HG03025 (cell line): ENCODE data around the gene CNTNAP5.

Experiments used
- ATAC-seq: cut with Tn5 transposase; IDR thresholded peaks from one replicate; pipeline ENCODE4 v1.9.1; 2021; ENCODE audit warnings: mild to moderate bottlenecking, moderate library complexity; ENCODE audit not compliant: unreplicated experiment, low FRiP score

The CNTNAP5 gene

DNA sequence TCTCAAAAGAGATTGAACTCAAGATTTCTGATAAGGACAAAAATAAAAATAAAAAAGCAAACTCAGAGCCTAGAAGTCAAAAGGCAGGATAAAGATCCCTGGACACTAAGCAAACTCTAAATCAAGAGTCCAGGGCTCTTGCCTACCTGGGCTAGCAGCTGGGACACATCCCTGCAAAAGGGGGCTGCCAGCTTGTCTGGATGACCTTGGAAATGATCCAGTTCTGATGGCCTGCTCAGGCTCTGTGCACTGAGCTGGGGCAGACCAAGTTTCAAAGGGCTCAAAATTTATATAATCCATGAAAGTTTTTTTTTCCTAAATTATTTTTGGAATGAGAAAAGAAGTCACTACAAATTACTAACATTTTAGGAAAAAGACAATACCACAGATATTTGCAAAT lies 557.3 kb downstream of the CNTNAP5 start:
- no peak for ATAC-seq

DNA sequence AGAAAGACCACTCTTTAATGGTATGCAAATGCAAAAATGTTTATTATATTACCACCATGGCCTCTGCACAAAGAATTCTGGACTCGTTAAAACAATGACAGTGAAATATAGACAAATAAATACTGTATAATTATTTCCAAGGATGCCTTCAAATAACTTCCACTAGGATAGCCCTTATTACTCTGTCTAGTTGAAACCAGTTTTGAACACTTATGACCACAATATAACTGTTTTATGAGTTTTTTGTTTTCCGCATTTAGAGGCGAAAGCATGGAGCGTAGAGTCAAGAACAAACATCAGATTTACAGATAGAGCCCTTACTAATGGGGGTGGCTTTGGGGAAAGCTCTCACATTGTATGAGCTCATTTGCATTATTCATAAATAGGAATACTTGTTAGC lies 559.5 kb downstream of the CNTNAP5 start:
- no peak for ATAC-seq

DNA sequence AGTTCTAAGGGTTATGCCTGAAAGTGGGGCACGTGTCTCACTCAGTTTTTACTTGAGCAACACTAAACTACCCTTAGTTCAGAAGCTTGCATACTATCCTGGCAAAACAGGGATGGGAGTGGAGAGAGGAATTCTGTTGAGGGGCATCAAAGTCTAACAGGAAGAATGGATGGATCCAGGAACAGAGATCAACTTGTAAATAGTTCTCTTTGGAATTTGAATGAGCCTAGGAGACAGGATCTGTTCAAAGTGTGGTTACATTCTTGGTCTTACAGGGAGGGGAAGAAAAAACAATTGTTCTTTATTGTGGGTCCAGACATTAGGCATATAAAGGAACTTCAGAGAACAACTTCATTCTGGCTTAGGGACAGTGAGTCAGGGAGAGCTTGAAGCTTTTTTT lies 560.2 kb downstream of the CNTNAP5 start:
- ATAC-seq = no peak

DNA sequence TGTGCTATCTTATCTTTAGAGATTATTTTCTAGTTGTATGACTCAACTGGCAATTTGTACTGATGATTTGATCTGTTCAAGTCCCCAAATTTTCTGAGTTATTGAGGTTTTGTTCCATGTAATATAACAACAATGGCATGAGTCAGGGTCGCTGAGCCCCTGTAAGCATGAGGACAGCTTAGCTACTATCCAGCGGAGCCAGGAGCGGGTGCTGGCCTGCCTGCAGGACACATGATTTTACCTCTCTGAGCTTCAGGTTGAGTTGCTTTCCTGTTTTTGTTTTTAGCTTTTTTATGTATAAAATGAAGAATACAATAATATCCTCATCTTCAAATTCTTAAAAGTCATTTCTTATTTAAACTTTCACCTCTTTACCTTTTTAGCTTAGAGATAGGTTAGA lies 561.1 kb downstream of the CNTNAP5 start:
- ATAC-seq = no peak

DNA sequence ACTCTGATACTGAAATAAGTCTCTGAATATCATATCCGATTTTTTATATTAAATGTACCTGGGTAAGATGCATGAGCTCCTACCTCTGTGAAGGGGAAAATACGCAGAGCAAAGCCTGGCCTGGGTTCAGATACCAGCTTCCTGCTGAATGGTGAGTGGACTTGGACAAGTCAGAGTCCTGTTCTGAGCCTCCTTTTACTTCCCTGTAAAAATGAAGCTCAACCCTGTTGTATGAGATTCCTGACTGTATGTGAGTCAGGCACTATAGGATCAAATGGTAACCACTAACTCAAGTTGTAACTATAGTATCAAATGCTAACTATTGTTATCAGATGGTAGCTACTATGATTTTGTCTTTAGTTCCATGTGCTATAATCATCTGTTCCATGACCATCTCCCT lies 561.7 kb downstream of the CNTNAP5 start:
- no peak for ATAC-seq

DNA sequence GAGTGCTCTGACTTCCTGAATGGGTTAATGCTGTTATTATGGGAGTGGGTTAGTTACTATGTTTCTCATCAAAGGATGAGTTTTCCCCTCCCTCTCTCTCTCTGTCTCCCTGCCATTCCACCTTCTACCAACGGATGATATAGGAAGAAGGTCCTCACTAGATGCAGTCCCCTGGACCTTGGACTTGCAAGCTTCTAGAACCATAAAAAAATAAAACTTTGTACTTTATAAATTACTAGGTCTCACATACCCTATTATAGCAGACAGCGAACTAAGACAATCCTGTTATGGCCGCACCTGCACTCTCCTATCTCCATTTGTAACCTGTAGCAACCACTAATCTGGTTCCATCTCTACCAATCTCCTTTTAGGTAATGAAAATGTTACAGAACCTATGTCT lies 564.9 kb downstream of the CNTNAP5 start:
- no peak for ATAC-seq

DNA sequence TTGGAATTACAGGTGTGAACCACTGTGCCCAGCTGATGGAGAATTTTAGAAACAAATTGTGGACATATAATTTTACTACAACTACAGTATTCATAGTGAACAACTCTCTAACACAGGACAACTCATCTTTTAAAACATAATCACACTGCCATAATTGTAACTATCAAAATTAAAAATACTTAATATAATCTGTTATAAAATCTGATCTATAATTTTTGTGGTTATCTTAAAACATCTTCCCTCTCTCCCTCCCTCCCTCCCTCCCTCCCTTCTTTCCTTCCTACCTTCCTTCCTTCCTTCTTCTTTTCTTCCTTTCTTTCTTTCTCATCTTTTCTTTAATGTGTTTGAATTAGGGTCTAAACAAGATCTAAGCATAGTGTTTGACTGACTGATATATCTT lies 577.7 kb downstream of the CNTNAP5 start:
- ATAC-seq = no peak

DNA sequence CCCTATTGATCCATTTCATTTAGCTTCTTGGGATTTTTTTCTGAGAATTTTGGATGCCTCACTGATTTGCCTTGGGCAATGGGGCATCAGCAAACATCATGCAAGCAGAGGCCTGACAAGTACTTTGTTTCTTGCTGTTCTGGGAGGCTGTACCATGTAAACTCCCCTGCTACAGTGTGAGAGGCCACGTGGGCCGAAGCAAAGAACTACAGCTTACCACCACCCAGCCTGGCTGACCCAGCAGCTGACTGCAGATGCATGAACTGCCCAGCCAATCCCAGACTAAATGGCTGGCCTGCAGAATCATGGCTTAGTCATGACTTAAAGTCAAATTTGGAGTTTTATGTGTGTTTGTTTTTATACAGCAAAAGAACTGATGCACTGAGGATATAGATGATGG lies 579.9 kb downstream of the CNTNAP5 start:
- ATAC-seq = no peak

DNA sequence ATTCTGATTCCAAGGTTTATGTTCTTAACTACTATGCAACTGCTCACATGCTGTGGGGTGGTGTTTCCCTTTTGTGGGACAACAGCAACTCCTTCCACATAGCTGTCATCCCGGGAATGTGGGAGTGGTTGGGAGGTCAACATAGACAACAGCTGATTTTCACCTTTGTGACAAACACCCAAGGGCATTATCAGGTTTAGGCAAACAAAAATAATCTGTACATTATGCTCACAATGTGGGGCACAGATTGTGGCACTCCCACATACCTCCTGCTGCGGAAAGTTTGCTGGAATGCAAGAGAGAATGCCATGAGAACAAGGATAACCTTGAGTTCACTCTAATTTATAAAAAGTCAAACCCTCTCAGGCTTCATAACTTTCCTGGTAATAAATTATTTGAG lies 582.6 kb downstream of the CNTNAP5 start:
- no peak for ATAC-seq

DNA sequence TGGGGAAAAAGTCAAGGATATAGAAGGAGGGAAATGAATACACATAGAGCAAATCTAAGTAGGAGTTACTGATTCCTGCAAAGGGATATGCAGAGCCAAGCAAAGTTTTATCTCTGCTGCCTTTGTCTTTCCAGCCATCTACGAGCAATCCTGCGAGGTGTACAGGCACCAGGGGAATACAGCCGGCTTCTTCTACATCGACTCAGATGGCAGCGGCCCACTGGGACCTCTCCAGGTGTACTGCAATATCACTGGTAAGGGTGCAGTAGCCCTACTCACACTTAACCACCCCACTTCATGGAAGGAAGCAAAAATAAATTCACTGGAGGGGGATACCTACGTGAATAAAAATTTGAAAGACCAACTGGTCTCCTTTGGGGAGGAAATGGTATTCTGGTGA lies 584.6 kb downstream of the CNTNAP5 start:
- ATAC-seq = no peak

DNA sequence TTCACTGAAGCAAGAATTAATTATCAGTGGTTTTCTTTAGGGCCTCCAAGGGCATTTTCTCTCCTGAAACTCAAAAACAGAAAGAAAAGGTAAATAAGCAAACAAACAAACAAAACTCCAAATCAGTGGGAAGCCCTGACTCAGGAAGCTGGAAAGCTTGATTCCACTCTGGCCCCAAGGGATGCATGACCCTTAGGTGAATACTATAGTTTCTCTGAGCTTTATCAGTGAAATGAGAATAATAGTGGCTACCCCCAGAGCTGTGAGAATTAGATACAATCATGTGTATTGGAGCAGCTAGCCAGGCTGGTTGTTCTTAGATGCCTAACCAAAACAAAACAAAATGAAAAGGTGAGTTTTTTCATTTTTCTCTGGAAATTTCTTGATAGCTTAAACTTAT lies 585.1 kb downstream of the CNTNAP5 start:
- ATAC-seq = no peak

DNA sequence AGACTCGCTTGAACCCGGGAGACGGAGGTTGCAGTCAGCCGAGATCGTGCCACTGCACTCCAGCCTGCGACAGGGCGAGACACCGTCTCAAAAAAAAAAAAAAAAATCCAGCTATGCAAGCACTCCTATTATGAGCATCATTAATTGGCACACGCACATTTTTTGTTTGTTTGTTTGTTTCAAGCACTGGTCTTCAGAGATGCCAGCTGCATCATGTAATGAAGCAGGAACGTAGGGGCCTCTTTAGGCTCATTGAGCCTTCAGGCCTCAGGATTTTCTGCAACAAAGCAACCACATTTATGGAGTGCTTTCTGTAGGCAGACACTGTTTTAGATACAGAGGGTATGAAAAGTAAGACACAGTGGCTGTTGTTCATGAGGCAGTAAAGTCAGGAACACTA lies 585.8 kb downstream of the CNTNAP5 start:
- ATAC-seq = no peak

DNA sequence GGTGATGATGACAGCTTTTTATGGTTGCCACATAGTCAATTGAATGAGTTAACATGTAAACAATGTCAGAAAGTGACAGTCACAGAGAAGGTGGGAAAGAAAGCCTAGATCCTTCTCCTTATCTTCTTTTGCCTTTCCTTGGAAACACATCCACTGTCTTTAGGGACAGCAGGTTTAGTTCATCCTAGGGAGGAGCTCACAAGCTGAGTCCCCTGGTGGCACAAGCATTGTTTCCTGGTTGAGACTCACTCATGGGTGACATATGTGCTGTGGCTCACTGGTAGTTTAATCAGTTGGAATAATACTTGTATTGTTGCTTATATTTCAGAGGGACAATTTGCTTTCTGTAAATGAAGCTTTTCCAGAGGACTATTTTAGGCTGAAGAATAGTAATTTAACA lies 598.5 kb downstream of the CNTNAP5 start:
- ATAC-seq = no peak

DNA sequence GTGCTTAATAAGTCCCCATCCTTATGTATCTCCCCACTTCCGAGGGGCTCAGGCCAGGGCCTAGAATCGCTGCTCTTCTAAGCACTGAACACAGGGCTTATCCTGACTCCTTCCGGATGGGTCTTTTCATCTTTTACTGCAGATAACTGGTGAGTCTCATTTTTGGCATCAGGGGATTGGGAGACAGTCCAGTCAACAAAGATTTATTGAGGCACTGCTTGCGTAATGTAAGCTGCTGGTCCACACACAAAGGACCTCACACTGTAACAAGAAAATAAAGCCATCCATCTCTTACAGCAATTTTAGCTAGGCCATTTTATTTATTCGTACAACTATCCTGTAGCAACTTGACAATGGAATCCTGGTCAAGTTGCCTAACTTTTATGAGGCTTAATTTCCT lies 600.5 kb downstream of the CNTNAP5 start:
- ATAC-seq = no peak

DNA sequence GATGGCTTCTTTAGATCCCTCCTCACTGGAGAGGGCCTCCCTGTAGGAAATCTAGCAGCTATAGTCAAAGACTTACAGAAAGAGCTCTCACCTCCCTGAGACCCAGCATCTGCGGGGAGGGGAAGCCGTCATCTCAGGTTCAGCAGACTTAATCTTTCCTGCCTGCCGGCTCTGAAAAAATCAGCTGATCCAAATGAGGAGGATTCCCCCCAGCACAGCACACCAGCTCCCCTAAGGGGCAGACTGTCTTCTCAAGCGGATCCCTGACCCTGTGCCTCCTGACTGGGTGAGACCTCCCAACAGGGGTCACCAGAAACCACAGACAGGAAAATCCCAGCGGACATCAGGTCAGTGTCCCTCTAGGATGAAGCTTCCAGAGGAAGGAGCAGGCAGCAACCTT lies 601.9 kb downstream of the CNTNAP5 start:
- no peak for ATAC-seq

DNA sequence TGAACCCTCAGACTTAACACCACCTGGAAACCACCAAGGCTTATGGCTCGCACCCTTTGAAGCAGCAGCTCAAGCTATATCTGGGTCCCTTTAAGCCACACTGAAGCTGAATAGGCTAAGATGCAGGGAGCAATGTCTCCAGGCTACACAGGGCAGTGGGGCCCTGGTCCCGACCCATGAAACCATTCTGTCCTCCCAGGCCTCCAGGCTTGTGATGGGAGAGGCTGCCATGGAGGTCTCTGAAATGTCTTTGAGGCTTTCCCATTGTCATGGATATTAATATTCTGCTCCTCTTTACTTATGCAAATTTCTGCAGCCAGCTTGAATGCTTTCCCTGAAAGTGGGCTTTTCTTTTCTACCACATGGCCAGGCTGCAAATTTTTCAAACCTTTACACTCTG lies 608.7 kb downstream of the CNTNAP5 start:
- ATAC-seq = no peak

DNA sequence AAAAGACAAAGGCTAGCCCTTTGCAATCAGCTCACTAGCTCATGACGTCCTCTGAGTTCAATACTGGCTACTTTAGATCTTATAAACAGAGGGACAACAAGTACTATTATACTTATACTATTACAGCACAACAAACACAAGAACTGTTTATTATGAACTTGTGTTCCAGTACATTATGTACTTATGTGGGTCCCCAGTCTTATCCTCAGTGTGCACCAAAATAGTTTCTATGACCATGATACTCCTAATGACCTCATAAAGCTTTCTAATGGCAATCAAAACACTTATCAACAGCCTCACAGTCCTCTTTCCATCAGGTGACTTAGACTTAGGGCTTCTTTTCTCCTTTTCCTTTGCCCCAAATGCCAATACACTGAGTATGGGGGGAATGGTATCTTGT lies 614.4 kb downstream of the CNTNAP5 start:
- no peak for ATAC-seq

DNA sequence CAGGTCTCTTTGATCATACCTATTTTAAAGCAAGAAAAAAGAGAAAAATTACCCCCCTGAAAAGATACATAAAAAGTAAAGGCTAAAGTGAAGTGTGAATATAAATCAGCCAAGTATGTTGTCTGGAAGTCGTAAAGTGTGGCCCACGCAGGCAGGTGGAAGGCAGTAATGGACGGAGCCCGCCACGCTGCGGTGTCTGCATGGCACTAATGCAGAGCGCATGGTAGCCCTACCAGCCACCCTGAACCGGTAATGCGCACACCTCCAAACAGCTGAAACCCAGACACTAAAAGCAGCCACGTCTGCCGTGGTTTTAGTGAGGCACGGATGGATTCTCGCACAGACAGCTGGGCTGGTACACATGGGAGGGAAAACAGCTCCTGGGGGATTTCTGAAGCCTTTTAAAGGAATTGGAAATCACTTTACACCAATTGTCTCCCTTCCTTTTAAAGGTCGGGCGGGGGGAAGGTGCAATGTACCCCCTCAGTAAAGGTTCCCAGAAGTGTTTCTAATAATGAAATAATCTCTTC lies 615.2 kb downstream of the CNTNAP5 start:
- ATAC-seq = no peak

DNA sequence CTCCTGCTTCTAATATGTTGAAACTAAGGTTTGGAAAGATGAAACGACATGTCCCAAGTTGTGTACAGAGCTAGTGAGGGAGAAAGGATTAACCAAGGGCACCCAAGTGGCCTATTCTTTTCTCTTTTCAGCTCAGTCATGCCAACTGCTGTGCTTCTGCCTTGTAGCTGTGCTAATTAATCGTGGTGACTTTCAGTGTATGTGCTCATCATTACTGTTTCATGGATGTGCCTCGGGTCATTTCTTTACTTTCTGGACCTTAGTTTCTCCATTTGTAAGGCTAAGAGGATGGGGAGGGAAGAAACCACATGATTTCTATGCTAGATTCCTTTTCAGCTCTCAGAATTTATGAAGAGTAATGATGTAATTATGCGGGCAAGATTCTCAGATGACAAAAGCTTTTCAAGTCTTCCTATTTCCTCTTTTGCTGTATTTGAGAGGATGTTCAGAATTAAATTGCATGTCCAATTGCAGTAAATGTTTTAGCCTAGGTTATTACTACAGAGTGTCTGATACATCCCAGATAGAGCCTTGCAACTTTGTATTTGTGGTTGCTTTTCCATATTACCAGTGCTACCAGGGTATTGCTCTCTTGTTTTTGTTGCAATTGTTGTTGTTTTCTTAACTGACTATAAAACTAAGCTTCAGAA lies 621.2 kb downstream of the CNTNAP5 start:
- no peak for ATAC-seq

DNA sequence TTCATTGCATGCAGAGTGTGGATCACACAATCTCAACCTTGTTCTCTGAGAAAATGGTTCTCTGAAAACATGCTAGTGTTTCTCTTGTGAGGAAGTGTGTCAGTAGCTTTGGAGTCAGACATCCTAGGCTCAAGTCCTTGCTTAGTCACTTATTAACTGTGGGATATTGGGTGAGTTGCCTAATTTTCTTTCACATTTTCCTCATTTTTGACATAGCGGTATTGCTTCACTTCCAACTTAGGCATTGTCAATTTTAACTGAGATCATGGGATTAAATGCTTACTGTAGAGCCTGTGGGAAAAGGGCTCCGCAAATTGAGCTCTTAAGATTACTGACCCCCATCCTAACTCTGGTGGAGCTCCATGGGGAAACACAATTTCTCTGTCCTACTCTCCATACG lies 622.2 kb downstream of the CNTNAP5 start:
- no peak for ATAC-seq

DNA sequence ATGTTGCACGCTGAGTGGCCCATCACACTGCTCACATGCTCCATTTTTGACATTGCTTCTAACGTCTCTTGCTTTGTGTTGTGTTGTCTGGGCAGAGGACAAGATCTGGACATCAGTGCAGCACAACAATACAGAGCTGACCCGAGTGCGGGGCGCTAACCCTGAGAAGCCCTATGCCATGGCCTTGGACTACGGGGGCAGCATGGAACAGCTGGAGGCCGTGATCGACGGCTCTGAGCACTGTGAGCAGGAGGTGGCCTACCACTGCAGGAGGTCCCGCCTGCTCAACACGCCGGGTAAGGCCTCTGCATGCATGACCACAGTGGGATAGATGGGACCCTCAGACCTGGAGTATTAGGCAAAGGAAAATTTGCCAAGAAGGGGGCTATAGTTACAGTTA lies 622.6 kb downstream of the CNTNAP5 start:
- no peak for ATAC-seq

DNA sequence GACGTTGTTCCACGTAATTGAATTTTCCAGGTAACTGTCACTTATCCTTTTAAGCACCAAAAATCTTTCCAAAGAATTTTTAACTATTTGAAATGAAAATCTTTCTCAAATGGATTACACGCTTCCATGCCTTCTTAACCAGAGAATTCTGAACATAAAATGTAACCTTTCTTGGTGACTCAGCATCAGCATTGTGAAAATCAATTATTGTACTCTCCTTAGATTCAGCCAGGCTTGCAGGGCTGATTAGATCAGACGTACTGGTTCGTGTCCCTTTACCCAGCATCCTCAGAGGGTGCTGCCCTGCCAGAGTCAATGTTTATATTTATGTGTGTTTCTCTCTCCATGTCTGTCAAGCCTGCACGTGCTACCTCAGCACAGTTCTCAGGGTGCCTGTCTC lies 623.9 kb downstream of the CNTNAP5 start:
- no peak for ATAC-seq

DNA sequence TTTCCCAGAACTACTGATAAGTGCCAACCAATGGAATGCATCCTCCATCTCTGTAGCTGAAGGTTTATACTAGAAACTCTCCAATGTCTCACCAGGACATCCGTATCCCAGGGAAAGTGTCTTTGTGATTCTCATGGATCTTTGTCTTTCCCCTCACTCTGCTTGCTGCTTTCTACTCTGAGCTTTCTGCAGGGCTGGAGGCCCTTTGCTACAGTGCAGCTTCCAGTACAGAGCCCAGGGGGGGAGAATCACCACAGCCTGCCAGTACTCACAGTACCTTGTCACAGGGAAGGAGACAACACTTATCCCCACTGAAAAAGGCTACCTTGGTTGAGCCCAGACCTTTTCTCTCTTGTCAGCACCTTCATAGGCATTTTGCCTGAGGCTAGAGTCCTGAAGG lies 627.0 kb downstream of the CNTNAP5 start:
- ATAC-seq = no peak
